ENCODE measurements around the gene FAM217A. TPM values are rescaled to one million over a fixed set of nuclear protein-coding genes. Genes with fewer than 3 reads are reported as not detected.

FAM217A gene
- total RNA-seq, 2 experiments from 2014 or later: not detected

DNA sequence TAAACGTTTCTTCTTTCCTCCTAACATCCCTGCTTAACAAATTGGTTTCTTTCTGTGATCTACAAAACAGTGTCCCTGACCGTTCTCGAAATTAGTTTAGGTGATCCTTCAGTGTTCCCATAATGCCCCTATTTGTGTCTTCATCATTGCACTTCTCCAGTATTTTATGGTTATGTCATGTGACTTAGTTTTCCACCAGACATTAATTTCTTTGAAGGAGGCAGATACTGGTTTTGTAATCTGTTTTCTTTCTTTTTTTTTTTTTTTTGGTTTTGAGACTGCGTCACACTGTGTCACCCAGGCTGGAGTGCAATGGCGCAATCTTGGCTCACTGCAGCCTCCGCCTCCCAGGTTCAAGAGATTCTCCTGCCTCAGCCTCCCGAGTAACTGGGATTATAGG lies 49.2 kb downstream of the FAM217A start:
- ATAC-seq (ENCODE audit: low read depth) (no peak), DNase-seq (no peak)
- H3K9me3 Mint-ChIP-seq: no peaks in the 10 kb centered on the region
- POLR2A ChIA-PET: no interaction called here
- H3K4me3 Mint-ChIP-seq: no peak overlapping the region
- H3K4me1 Mint-ChIP-seq: peaks cover 48% of the 10 kb centered on the region
- H3K27me3 Mint-ChIP-seq: no peaks in the 10 kb centered on the region
- peaks cover 41% of the 10 kb centered on the region for H3K36me3 Mint-ChIP-seq
- peak overlapping the region; percentile 27 for H3K27ac Mint-ChIP-seq

DNA sequence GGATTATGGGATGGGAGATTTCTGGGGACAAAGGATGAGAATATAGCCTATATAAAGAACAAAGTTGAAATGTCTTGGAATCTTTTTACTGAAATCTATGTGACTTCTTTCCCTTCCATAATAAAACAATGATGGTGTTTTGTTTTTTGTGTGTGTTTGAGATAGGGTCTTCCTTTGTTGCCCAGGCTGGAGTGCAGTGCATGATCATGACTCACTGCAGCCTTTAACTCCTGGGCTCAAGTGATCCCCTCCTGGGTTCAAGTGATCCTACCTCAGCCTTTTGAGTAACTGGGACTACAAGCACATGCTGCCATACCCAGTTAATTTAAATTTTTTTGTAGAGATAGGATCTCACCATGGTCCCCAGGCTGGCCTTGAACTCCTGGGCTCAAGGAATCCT lies 50.9 kb downstream of the FAM217A start:
- no peak overlapping the region for H3K27ac Mint-ChIP-seq
- ATAC-seq (ENCODE audit: low read depth): no peak
- H3K9me3 Mint-ChIP-seq: no peaks in the 10 kb centered on the region
- no peak for DNase-seq
- peaks cover 43% of the 10 kb centered on the region for H3K36me3 Mint-ChIP-seq
- POLR2A ChIA-PET: interaction anchor here (1.1 kb wide), 1 partner anchor 108 kb away, joined by 3 read pairs; the partner anchor contains the start of gene ECI2
- no peak overlapping the region for H3K4me3 Mint-ChIP-seq
- no peaks in the 10 kb centered on the region for H3K27me3 Mint-ChIP-seq
- H3K4me1 Mint-ChIP-seq: peaks cover 51% of the 10 kb centered on the region

DNA sequence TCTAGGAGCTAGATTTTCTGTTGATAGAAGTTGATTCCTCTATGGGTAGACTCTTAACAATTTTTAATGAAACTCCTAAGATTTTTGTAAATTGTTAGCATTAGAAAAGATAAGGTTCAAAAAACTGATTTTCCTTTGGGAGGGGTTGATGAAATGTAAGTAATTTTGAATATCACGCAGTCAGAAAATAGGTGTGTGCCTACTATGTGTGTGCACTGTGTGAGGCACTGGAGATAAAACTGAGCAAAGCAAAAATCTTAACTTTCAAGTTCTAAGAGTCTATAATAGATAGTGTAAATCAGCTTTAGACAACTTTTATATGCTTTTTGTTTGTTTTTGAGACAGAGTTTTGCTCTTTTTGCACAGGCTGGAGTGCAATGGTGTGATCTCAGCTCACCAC lies 53.3 kb downstream of the FAM217A start:
- no peaks in the 10 kb centered on the region for H3K9me3 Mint-ChIP-seq
- H3K27ac Mint-ChIP-seq: no peak overlapping the region
- H3K4me3 Mint-ChIP-seq: no peak overlapping the region
- no peak for ATAC-seq (ENCODE audit: low read depth)
- no peaks in the 10 kb centered on the region for H3K27me3 Mint-ChIP-seq
- peaks cover 44% of the 10 kb centered on the region for H3K4me1 Mint-ChIP-seq
- DNase-seq: no peak
- POLR2A ChIA-PET: no interaction called here
- H3K36me3 Mint-ChIP-seq: peaks cover 28% of the 10 kb centered on the region

DNA sequence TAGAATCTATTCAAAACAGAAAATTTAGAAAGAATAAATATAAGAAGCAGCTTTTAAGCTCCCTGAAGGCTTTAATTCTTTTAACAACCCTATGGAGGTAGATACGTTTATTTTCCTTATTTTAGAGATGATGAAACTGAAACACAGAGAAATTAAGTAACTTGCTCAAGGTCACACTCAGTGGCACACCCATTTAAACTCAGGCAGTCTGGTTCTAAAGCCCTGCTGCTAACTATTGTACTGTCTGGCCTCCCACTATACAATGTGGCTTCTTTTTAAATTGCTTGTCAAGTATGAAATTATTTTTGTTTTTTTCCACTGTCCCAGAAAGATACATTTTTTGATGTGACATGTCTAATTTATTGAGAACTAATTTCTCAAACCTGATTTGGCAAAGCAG lies 55.7 kb downstream of the FAM217A start:
- H3K4me3 Mint-ChIP-seq: peak overlapping the region; percentile 96
- H3K36me3 Mint-ChIP-seq: peaks cover 17% of the 10 kb centered on the region
- no peaks in the 10 kb centered on the region for H3K27me3 Mint-ChIP-seq
- no peak for ATAC-seq (ENCODE audit: low read depth)
- no peaks in the 10 kb centered on the region for H3K9me3 Mint-ChIP-seq
- POLR2A ChIA-PET: interaction anchor here (1.2 kb wide), 1 partner anchor 16 kb away, joined by 4 read pairs; no protein-coding TSS in a partner anchor
- H3K4me1 Mint-ChIP-seq: peaks cover 42% of the 10 kb centered on the region
- peak overlapping the region; percentile 86 for H3K27ac Mint-ChIP-seq
- DNase-seq: no peak

DNA sequence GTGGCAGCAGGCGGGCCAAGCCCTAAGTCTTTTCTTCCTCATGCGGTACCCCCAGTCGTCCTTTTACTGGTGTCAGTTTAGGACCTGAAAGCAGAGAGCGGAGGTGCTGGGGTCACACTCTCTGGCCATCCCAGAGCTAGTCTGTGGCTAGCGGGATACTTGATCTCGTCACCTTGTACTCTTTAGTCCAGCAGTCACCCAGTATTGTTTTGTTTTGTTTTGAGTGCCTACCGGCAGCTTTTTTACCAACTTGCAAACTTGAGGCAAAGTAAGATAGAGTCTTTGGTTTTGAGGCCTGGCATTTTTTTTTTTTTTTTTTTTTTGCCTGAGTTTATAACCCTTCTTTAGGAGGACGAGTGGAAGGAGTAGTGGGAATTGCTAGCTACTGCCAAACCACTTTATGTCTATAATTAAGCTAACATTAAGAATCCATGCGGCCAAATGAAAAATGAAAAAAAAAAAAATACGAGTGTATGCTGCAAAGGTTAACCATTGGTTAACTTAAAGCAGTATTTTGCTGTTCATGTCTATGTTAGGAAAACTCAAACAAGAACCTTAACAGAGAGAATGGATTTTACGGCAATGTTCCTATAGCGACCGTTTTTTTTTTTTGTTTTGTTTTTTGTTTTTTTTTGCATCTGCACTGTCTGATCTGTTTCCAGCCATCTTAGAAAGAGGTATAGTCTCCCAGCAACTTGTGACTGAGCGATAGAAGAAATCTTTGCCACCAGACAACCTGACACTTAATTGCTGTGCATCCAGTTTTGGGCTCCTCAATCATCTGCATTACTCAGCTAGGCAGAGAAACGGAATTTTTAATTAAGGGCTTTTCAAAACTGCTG lies 56.9 kb downstream of the FAM217A start:
- Mint-ChIP-seq H3K27ac (peak overlapping the region; percentile 97), H3K4me1 (peaks cover 44% of the 10 kb centered on the region), H3K27me3 (no peaks in the 10 kb centered on the region), H3K4me3 (peak overlapping the region; percentile 96), H3K36me3 (peaks cover 11% of the 10 kb centered on the region), H3K9me3 (no peaks in the 10 kb centered on the region)
- DNase-seq: no peak
- POLR2A ChIA-PET: interaction anchor here (0.6 to 2.6 kb wide), 12 partner anchors 8 to 1239 kb away, joined by 3 to 38 read pairs (median 4); partner anchors contain the start of genes ECI2, FAM50B and LYRM4
- ATAC-seq (ENCODE audit: low read depth): peak; percentile 0

DNA sequence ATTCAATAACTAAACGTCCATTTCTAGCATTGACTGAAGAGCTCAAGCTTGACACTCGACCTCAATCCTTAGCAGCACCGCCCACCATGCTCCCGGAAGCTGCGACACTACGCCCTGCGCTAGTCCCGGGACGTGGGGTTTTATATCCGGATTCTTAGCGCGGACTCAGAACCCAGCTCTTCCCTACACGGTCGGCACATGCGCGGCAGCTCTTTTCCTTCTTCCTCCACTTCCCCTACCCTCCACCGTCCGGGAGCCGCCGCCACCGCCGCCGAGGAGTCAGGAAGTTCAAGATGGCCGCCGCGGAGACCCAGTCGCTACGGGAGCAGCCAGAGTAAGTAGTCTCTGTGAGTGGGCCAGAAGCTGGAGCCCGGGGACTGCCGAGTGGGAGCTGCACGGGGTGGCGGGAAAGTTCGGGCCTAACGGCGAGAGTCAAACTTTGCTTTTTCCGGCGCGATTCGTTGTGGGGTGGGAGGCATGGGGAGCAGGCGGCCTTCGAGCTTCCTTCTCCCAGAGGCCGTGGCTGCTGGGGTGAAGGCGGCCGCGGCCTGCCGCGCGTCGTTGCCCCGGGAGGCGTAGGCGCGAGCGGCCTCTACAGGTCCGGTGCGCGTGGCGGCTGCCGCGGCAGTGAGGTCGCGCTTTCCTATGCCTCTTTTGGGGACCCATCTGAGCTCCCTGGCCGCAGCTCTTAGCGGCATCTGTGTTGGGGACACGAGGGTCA lies 57.6 kb downstream of the FAM217A start:
- Mint-ChIP-seq H3K4me1 (peaks cover 41% of the 10 kb centered on the region), H3K9me3 (no peaks in the 10 kb centered on the region), H3K4me3 (peak overlapping the region; percentile 96), H3K36me3 (peaks cover 8% of the 10 kb centered on the region), H3K27ac (peak overlapping the region; percentile 97), H3K27me3 (no peaks in the 10 kb centered on the region)
- DNase-seq: peak; percentile 84
- POLR2A ChIA-PET: interaction anchor here (0.6 to 2.6 kb wide), 18 partner anchors 10 to 1239 kb away, joined by 3 to 38 read pairs (median 3); partner anchors contain the start of genes ECI2, FAM50B, LYRM4 and PSMG4
- peak; percentile 68 for ATAC-seq (ENCODE audit: low read depth)

DNA sequence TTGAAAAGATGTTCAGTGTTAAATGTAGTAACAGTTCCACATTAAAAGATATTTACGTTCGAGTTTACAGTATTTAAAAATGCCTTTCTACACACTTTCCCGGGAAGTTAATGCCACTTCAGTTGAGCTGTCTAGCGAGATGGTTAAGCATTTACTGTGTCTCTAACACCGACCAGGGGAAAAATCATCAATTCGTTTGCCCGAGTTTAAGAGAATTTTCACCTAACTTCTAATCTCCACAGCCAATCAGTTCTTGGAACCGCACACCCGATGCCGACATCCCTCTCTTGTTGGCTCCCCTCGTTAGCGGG lies 58.2 kb downstream of the FAM217A start:
- peaks cover 45% of the 10 kb centered on the region for H3K4me1 Mint-ChIP-seq
- H3K36me3 Mint-ChIP-seq: peaks cover 10% of the 10 kb centered on the region
- H3K27me3 Mint-ChIP-seq: no peaks in the 10 kb centered on the region
- DNase-seq: no peak
- H3K4me3 Mint-ChIP-seq: peak overlapping the region; percentile 96
- POLR2A ChIA-PET: interaction anchor here (0.6 to 2.6 kb wide), 14 partner anchors 9 to 1031 kb away, joined by 3 to 38 read pairs (median 3); partner anchors contain the start of genes ECI2 and PSMG4
- H3K27ac Mint-ChIP-seq: peak overlapping the region; percentile 97
- no peak for ATAC-seq (ENCODE audit: low read depth)
- H3K9me3 Mint-ChIP-seq: no peaks in the 10 kb centered on the region

DNA sequence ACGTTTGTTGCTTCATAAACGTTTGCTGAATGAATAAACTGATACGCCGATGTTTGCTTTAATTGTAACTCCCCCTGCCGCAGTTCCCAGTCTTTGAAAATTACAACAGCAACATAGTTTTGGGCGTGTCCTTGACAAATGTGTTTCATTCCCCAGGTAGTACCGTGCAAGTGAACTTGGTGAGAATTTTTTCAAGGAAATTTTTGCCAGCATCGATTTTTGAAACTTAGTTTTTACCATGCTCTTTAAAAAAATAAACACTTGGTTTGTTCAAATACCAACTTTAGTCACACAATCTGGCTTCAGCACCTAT lies 60.1 kb downstream of the FAM217A start:
- Mint-ChIP-seq H3K4me1 (peaks cover 48% of the 10 kb centered on the region), H3K27me3 (no peaks in the 10 kb centered on the region), H3K36me3 (peaks cover 17% of the 10 kb centered on the region), H3K4me3 (peak overlapping the region; percentile 97), H3K9me3 (no peaks in the 10 kb centered on the region), H3K27ac (peak overlapping the region; percentile 99)
- DNase-seq (no peak), ATAC-seq (ENCODE audit: low read depth) (no peak)
- POLR2A ChIA-PET: interaction anchor here (0.9 to 1.8 kb wide), 4 partner anchors 10 to 860 kb away, joined by 4 to 15 read pairs (median 8); partner anchors contain the start of gene ECI2

Other genes starting within 250 kb of the FAM217A start
- 10 to 100 TPM in 1 of 2 experiments, 1 to 10 TPM in 1; 8.2 to 11.2 TPM for gene FAM50B, start 229.8 kb downstream of the FAM217A start, total RNA-seq
- gene ECI2, start 56.4 kb upstream of the FAM217A start, total RNA-seq: 10 to 100 TPM; 55.9 to 61.9 TPM